HepG2 (cell line): ENCODE measurements around the gene LATS2. TPM values are rescaled to one million over a fixed set of nuclear protein-coding genes. Genes with fewer than 3 reads are reported as not detected.

ENCODE experiments used
- ATRX ChIP-seq: sonication (generic); formaldehyde crosslinking; IDR thresholded peaks from 2 replicates; pipeline ENCODE4 v1.4.0; 2020; ENCODE audit warnings: missing genetic modification reagents, borderline replicate concordance
- CBX1 ChIP-seq: IDR thresholded peaks from one replicate; pipeline ENCODE4 v1.6.1; 2016; ENCODE audit warnings: antibody characterized with exemption, low read depth
- HDAC2 ChIP-seq: sonication (generic); formaldehyde crosslinking; IDR thresholded peaks from 2 replicates; pipeline ENCODE4 v1.4.0; 2020; ENCODE audit warnings: missing genetic modification reagents
- KDM3A ChIP-seq: IDR thresholded peaks from 2 replicates; pipeline ENCODE4 v1.6.1; 2018; ENCODE audit warnings: low read depth, missing compliant biosample characterization
- KDM5A ChIP-seq: fragments of 200-600 bp; sonication (generic); IDR thresholded peaks from 2 replicates; pipeline ENCODE4 v1.7.0; 2018; ENCODE audit warnings: antibody characterized with exemption, mild to moderate bottlenecking, low read length, borderline replicate concordance
- MIXL1 ChIP-seq: IDR thresholded peaks from 2 replicates; pipeline ENCODE4 v1.6.1; 2016
- NR2C2 ChIP-seq: sonication (generic); formaldehyde crosslinking; IDR thresholded peaks from 2 replicates; pipeline ENCODE4 v1.4.0; 2020; ENCODE audit warnings: missing genetic modification reagents, mild to moderate bottlenecking, moderate library complexity, borderline replicate concordance
- NR2F6 ChIP-seq, 2 experiments: IDR thresholded peaks; 2 replicates each; pipeline ENCODE4 v1.6.1; 2016; ENCODE audit warnings: antibody characterized with exemption in 1 of 2, mild to moderate bottlenecking in 1 of 2
- RFX1 ChIP-seq: fragments of 450-650 bp; IDR thresholded peaks from 2 replicates; pipeline ENCODE4 v1.6.1; 2017
- RFXANK ChIP-seq: IDR thresholded peaks from 2 replicates; pipeline ENCODE4 v1.6.1; 2016
- RORA ChIP-seq: sonication (generic); formaldehyde crosslinking; IDR thresholded peaks from 2 replicates; pipeline ENCODE4 v1.5.0; 2020; ENCODE audit warnings: mild to moderate bottlenecking, missing genetic modification reagents, moderate library complexity
- THYN1 ChIP-seq: sonication (generic); formaldehyde crosslinking; IDR thresholded peaks from 2 replicates; pipeline ENCODE4 v1.8.1; 2023; ENCODE audit warnings: low read depth, mild to moderate bottlenecking, moderate library complexity, missing genetic modification reagents, borderline replicate concordance
- ZFP1 ChIP-seq: IDR thresholded peaks from 2 replicates; pipeline ENCODE4 v1.6.1; 2016
- ZMYM4 ChIP-seq: sonication (generic); formaldehyde crosslinking; IDR thresholded peaks from 2 replicates; pipeline ENCODE4 v1.8.1; 2023; ENCODE audit warnings: mild to moderate bottlenecking, missing genetic modification reagents
- ZNF292 ChIP-seq: sonication (generic); formaldehyde crosslinking; IDR thresholded peaks from 2 replicates; pipeline ENCODE4 v1.8.1; 2022; ENCODE audit warnings: mild to moderate bottlenecking, low read depth, missing genetic modification reagents, borderline replicate concordance
- ZNF333 ChIP-seq: sonication (generic); formaldehyde crosslinking; IDR thresholded peaks from 2 replicates; pipeline ENCODE4 v1.4.0; 2020; ENCODE audit warnings: mild to moderate bottlenecking, missing genetic modification reagents, borderline replicate concordance
- ZNF563 ChIP-seq: sonication (generic); formaldehyde crosslinking; IDR thresholded peaks from 2 replicates; pipeline ENCODE4 v1.8.0; 2022; ENCODE audit warnings: mild to moderate bottlenecking, moderate library complexity, missing genetic modification reagents
- ZNF577 ChIP-seq: sonication (generic); formaldehyde crosslinking; IDR thresholded peaks from 2 replicates; pipeline ENCODE4 v1.4.0; 2020; ENCODE audit warnings: mild to moderate bottlenecking, low read depth, missing genetic modification reagents, borderline replicate concordance
- polyA plus RNA-seq, 8 experiments: library from polyadenylated mRNA; depleted of rRNA in 3 of 8; stranded (reverse) in 7 of 8; unstranded in 1 of 8; fragments of >200 nt; fragmentation: Illumina TruSeq in 4 of 8; extraction: Trizol in 4 of 8; gene quantifications; 2 replicates each; pipeline versions ENCODE4 v1.2.1 to v1.2.3, GENCODE V29; 2011 to 2016; ENCODE audit warnings: low read depth in 4 of 8, missing spikeins in 1 of 8, mixed read lengths in 1 of 8; ENCODE audit not compliant: insufficient read depth in 1 of 8
- total RNA-seq, 5 experiments: library from RNA; depleted of rRNA; stranded (reverse); fragments of >200 nt; fragmentation: Illumina TruSeq; extraction: Trizol; gene quantifications; 2 replicates each; pipeline ENCODE4 v1.2.3, GENCODE V29; 2016; ENCODE audit warnings: low read depth in 1 of 5
- TF ChIP-seq, protein P1 (sequence below): IDR thresholded peaks from 2 replicates; pipeline ENCODE4 v1.6.1; 2016; ENCODE audit warnings: low read depth, missing genetic modification reagents, missing compliant biosample characterization
- TF ChIP-seq, protein P2 (sequence below): sonication (generic); formaldehyde crosslinking; IDR thresholded peaks from 2 replicates; pipeline ENCODE4 v1.5.0; 2020; ENCODE audit warnings: mild to moderate bottlenecking, missing genetic modification reagents, borderline replicate concordance
- TF ChIP-seq, protein P3 (sequence below): sonication (generic); formaldehyde crosslinking; IDR thresholded peaks from 2 replicates; pipeline ENCODE4 v1.8.1; 2022; ENCODE audit warnings: low read depth, mild to moderate bottlenecking, missing genetic modification reagents

The LATS2 gene
- total and polyA plus RNA-seq, 2 of the 13 experiments (the other 11 are each of a cell fraction or from before 2014, with no cell fraction given) = 7.3 to 8.5 TPM

DNA sequence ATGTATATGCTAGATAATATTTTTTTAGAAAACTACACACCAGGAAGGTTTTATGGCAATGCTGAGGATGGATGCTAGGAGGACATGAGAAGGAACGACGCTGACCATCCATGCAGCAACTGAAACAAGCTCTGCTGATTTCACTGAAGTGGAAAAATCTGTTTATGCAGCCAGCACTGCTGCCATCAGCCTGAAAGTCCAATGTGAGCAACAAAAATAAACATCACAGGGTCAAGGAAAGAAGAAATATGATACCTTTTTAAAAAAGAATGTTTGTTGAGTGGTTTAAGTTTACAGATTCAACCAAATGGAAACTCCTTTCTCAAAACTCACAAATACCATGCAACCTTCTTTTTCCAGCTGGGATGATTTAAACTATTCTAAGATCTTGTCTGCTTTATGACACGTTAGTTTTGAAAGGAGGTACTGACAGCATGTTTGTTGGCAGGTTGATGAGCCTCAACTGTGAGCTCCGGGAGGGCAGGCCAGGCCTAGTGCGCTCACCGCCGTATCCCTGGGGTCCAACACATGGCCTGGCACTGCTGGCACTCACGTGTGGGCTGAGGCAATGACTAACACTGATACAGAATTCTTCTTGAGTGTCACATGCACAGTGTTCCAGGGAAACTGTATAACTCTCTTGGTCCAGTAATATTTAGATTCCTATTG is 46.8 kb downstream of the LATS2 start (continued):
- TF ChIP-seq, protein P1, sequence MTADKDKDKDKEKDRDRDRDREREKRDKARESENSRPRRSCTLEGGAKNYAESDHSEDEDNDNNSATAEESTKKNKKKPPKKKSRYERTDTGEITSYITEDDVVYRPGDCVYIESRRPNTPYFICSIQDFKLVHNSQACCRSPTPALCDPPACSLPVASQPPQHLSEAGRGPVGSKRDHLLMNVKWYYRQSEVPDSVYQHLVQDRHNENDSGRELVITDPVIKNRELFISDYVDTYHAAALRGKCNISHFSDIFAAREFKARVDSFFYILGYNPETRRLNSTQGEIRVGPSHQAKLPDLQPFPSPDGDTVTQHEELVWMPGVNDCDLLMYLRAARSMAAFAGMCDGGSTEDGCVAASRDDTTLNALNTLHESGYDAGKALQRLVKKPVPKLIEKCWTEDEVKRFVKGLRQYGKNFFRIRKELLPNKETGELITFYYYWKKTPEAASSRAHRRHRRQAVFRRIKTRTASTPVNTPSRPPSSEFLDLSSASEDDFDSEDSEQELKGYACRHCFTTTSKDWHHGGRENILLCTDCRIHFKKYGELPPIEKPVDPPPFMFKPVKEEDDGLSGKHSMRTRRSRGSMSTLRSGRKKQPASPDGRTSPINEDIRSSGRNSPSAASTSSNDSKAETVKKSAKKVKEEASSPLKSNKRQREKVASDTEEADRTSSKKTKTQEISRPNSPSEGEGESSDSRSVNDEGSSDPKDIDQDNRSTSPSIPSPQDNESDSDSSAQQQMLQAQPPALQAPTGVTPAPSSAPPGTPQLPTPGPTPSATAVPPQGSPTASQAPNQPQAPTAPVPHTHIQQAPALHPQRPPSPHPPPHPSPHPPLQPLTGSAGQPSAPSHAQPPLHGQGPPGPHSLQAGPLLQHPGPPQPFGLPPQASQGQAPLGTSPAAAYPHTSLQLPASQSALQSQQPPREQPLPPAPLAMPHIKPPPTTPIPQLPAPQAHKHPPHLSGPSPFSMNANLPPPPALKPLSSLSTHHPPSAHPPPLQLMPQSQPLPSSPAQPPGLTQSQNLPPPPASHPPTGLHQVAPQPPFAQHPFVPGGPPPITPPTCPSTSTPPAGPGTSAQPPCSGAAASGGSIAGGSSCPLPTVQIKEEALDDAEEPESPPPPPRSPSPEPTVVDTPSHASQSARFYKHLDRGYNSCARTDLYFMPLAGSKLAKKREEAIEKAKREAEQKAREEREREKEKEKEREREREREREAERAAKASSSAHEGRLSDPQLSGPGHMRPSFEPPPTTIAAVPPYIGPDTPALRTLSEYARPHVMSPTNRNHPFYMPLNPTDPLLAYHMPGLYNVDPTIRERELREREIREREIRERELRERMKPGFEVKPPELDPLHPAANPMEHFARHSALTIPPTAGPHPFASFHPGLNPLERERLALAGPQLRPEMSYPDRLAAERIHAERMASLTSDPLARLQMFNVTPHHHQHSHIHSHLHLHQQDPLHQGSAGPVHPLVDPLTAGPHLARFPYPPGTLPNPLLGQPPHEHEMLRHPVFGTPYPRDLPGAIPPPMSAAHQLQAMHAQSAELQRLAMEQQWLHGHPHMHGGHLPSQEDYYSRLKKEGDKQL (CRISPR knock-in tag) = no peak
- peak; percentile 86 for TF ChIP-seq ZNF292 (CRISPR knock-in tag)
- TF ChIP-seq, protein P2, sequence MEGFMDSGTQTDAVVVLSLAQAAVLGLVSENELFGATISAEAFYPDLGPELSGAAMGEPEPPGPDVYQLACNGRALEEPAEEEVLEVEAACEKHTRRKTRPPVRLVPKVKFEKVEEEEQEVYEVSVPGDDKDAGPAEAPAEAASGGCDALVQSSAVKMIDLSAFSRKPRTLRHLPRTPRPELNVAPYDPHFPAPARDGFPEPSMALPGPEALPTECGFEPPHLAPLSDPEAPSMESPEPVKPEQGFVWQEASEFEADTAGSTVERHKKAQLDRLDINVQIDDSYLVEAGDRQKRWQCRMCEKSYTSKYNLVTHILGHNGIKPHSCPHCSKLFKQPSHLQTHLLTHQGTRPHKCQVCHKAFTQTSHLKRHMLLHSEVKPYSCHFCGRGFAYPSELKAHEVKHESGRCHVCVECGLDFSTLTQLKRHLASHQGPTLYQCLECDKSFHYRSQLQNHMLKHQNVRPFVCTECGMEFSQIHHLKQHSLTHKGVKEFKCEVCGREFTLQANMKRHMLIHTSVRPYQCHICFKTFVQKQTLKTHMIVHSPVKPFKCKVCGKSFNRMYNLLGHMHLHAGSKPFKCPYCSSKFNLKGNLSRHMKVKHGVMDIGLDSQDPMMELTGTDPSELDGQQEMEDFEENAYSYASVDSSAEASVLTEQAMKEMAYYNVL (CRISPR knock-in tag) = peak; percentile 49; the same call in 1 of the 2 replicates
- TF ChIP-seq, protein P3, sequence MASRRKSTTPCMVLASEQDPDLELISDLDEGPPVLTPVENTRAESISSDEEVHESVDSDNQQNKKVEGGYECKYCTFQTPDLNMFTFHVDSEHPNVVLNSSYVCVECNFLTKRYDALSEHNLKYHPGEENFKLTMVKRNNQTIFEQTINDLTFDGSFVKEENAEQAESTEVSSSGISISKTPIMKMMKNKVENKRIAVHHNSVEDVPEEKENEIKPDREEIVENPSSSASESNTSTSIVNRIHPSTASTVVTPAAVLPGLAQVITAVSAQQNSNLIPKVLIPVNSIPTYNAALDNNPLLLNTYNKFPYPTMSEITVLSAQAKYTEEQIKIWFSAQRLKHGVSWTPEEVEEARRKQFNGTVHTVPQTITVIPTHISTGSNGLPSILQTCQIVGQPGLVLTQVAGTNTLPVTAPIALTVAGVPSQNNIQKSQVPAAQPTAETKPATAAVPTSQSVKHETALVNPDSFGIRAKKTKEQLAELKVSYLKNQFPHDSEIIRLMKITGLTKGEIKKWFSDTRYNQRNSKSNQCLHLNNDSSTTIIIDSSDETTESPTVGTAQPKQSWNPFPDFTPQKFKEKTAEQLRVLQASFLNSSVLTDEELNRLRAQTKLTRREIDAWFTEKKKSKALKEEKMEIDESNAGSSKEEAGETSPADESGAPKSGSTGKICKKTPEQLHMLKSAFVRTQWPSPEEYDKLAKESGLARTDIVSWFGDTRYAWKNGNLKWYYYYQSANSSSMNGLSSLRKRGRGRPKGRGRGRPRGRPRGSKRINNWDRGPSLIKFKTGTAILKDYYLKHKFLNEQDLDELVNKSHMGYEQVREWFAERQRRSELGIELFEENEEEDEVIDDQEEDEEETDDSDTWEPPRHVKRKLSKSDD (CRISPR knock-in tag) = no peak
- TF ChIP-seq HDAC2 (CRISPR knock-in tag) = peak; percentile 60; the same call in 1 of the 2 replicates
- no peak for TF ChIP-seq ATRX
- TF ChIP-seq ZNF333 = no peak
- TF ChIP-seq NR2F6 (IDR thresholded peaks at IDR 0.05) = peak; percentile 77
- TF ChIP-seq NR2F6 (CRISPR knock-in tag; IDR thresholded peaks at IDR 0.05) = peak; percentile 73
- 0 out of 2 replicates have a peak, but pooled peaks have one; percentile 36 for TF ChIP-seq KDM3A (CRISPR knock-in tag)
- no peak for TF ChIP-seq RFXANK (CRISPR knock-in tag)
- TF ChIP-seq ZFP1 (CRISPR knock-in tag) = no peak
- TF ChIP-seq NR2C2 (CRISPR knock-in tag) = peak; percentile 56
- TF ChIP-seq THYN1 = no peak
- TF ChIP-seq KDM5A = no peak; the same call in 1 of the 2 replicates
- peak; percentile 55 for TF ChIP-seq ZMYM4 (CRISPR knock-in tag)
- no peak for TF ChIP-seq RFX1
- TF ChIP-seq ZNF577 (CRISPR knock-in tag) = no peak
- no peak for TF ChIP-seq ZNF563 (CRISPR knock-in tag)
- TF ChIP-seq MIXL1 (CRISPR knock-in tag) = 0 out of 2 replicates have a peak, but pooled peaks have one; percentile 56
- TF ChIP-seq CBX1 = no peak
- no peak for TF ChIP-seq RORA (CRISPR knock-in tag)
